Fibroblast of the aortic adventitia (primary cell): ENCODE data around the gene NRXN3. TPM values are rescaled to one million over a fixed set of nuclear protein-coding genes. Genes with fewer than 3 reads are reported as not detected.

ENCODE experiments used
- DNase-seq: peaks from one replicate; pipeline ENCODE4 v3.0.0-alpha.2; 2010; ENCODE audit warnings: low read depth
- H3K4me3 ChIP-seq: 2 replicates; pipeline ENCODE4 v1.5.1; 2011; ENCODE audit warnings: low read depth, mild to moderate bottlenecking, control low read depth, low read length, moderate library complexity
- total RNA-seq: library from RNA; depleted of rRNA; stranded (reverse); fragments of >200 nt; gene quantifications from 2 replicates; pipeline ENCODE4 v1.2.3, GENCODE V29; 2012; ENCODE audit warnings: low replicate concordance
- TF ChIP-seq, protein P1 (sequence below): IDR thresholded peaks from 2 replicates; pipeline ENCODE4 v1.5.1; 2011; ENCODE audit warnings: mild to moderate bottlenecking, low read length, control low read depth, inconsistent platforms; ENCODE audit not compliant: insufficient read depth

NRXN3 gene
- total RNA-seq, 1 donor, result 0.18 TPM

DNA sequence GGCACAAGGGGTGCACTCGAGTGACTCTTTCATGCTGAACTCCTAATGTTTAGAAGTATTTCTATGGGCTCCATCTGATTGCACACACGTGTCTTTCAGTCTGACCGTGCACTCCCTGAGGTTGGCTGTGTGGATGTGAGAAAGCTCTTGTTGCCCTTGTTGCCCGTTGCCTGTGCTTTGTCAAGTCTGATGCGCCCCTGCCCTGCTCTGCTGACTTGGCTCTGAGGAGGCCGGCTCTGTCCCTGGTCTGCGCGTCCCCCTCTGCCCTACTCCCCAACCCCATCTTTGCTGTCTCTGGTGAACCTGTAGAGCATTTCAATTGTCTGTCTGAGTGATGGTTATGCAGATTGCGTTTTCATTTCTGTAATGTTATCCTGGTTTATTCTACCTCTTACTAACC, 802.3 kb downstream of the NRXN3 start:
- DNase-seq, result no peak
- TF ChIP-seq, protein P1, sequence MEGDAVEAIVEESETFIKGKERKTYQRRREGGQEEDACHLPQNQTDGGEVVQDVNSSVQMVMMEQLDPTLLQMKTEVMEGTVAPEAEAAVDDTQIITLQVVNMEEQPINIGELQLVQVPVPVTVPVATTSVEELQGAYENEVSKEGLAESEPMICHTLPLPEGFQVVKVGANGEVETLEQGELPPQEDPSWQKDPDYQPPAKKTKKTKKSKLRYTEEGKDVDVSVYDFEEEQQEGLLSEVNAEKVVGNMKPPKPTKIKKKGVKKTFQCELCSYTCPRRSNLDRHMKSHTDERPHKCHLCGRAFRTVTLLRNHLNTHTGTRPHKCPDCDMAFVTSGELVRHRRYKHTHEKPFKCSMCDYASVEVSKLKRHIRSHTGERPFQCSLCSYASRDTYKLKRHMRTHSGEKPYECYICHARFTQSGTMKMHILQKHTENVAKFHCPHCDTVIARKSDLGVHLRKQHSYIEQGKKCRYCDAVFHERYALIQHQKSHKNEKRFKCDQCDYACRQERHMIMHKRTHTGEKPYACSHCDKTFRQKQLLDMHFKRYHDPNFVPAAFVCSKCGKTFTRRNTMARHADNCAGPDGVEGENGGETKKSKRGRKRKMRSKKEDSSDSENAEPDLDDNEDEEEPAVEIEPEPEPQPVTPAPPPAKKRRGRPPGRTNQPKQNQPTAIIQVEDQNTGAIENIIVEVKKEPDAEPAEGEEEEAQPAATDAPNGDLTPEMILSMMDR, result no peak
- H3K4me3 ChIP-seq, result no peak overlapping the region

DNA sequence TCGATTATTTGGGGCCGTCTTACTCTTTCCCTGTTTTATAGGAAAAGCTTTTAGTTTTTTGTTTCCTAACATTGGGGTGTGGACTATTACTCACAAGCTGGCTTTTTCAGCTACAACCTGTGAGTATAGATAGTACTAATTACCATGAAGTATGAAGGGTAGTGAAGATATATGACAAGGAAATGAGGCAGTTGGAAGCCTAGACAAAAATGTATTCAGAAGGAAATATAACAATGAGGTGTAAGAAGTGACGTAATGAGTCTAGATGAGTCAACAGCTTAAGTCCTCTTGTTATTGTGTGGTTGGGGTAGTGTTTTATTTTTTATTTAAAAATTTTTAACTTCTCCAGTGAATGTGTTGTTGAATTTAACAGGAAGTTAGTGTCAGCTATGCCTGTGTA, 804.5 kb downstream of the NRXN3 start:
- TF ChIP-seq, protein P1, result no peak
- peak; percentile 59 for DNase-seq
- H3K4me3 ChIP-seq, result no peak overlapping the region

DNA sequence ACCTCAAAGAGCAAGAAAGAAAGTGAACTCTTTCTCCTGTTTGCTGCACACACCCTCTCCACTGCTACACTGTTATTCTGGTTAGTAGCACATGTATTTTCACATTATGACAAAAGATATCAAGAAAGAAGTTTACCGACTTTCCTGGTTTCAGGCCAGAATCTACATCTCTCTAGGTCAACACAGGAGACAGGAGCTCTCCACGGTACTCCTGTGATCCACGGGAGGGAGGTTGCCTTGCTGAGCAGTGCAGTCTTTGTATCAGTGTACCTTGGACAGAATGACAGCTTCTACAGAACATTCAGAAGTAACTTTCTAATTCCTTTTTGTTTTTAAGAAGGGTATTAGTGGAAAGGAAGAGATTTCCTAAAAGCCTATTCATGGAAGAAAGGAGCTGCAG, 805.6 kb downstream of the NRXN3 start:
- H3K4me3 ChIP-seq, result no peak overlapping the region
- TF ChIP-seq, protein P1, result no peak
- DNase-seq, result no peak

DNA sequence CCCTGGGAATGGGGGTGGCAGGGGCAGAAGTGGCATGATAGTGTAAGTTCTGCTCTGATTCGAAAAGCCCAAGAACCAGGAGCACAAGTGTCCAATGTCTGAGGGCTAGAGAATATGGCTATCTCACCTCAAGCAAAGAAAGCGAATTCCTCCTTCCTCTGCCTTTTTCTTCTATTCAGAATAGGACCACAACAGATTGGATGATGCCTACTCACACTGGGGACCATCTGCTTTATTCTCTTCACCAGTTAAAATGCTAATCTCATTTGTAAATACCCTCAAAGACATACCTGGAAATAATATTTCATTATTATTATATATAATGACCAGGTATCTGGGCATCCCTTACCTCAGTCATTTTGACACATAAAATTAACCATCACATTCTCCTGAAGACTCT, 808.7 kb downstream of the NRXN3 start:
- DNase-seq, result no peak
- TF ChIP-seq, protein P1, result no peak
- H3K4me3 ChIP-seq, result no peak overlapping the region

DNA sequence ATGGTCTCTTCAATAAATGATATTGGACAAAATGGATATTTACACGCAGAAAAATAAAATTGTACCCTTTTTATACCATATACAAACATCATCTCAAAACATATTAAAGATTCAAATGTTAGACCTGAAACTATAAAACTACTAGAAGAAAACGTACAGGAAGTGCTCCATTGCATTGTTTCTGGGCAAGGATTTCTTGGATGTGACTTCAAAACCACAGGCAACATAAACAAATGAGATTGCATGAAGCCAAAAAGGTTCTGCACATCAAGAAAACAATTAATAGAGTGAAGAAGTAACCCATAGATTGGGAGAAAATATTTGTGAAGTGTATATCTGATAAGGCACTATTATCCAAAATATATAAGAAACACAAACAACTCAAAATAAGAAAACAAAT, 812.4 kb downstream of the NRXN3 start:
- DNase-seq, result peak; percentile 65

DNA sequence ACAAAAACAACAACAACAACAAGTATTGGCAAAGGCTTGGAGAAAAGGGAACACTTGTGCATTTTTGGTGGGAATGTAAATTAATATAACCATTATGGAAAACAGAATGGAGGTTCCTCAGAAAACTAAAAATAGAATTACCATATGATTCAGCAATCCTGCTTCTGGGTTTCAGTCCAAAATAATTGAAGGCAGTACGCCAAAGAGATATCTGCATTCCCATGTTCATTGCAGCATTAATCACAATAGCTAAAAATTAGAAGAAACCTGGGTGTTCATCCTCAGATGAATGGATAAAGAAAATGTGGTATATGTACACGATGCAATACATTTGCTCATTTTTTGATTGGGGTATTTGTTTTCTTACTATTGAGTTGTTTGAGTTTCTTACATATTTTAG, 813.0 kb downstream of the NRXN3 start:
- DNase-seq, result peak; percentile 90
- TF ChIP-seq, protein P1, result no peak
- H3K4me3 ChIP-seq, result no peak overlapping the region

More for the DNA sequence above, 812.4 kb downstream of the NRXN3 start:
- TF ChIP-seq, protein P1, result no peak
- no peak overlapping the region for H3K4me3 ChIP-seq

DNA sequence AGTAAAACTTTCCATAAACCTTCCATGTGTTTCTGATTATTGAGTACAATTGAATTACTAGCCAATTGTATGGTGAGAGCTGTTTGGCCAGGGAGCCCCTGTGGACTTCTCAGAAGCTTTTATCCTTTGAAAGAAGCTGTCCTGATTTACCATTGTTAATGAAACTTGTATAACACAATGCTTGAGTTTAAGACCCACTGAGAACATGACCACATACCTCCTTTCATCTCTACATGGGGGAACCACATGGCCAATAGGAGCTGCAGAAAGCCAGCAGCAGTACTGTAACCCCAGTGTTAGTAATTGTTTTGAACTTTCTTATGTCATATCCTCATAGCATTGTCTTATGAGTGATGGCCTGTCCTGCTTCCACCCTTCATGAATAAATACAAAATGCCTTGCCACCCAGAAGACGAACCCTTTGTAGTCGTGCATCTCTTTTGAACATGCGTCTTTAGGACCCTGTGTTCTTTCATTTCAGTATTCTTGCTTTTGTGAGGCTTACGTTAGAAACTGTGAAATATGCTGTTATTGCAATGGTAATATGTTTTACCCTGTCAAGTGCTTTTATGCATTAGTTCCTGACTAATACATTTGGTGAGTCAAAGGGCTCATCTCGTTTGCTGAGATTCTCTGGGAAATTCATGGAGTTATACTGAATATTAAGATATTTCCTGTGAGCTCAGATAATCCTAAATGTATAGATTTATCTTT, 815.7 kb downstream of the NRXN3 start:
- peak; percentile 64 for DNase-seq
- no peak overlapping the region for H3K4me3 ChIP-seq
- TF ChIP-seq, protein P1, result no peak
